ENCODE measurements around the gene RABGGTA.
"Not testable (repeated sequence)": the region's sequence is repeated elsewhere in the genome, so short reads cannot be mapped to it uniquely, and the experiment has no call there.

Gene RABGGTA

DNA sequence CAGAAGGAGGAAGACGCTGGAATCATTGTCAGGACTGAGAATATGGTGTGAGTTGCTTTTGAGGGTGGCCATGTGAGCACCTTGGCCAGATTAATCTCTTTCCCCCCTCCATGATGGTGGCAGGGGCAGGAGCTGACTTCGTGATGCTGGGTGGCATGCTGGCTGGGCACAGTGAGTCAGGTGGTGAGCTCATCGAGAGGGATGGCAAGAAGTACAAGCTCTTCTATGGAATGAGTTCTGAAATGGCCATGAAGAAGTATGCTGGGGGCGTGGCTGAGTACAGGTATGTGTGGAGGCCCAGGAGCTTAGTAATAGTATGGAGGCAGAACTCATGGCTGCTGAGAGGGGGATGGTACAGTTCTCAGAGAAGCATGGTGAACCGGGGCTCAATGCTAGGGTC is 33.3 kb downstream of the RABGGTA start:
- no peak for DNase-seq

- no peak for DNase-seq
Measured at GRCh38 chr14:24237463-24237955, 33.9 kb downstream of the RABGGTA start.

GRCh38 chr14:24236689-24237462 is 34.5 kb downstream of the RABGGTA start:
- DNase-seq, result no peak

- DNase-seq, result peak; percentile 7
Measured at GRCh38 chr14:24235804-24236688, 35.4 kb downstream of the RABGGTA start.

- DNase-seq, result no peak
Measured at GRCh38 chr14:24234095-24235005, 37.0 kb downstream of the RABGGTA start.

- DNase-seq, result no peak
Measured at GRCh38 chr14:24233538-24233866, 37.9 kb downstream of the RABGGTA start.

DNA sequence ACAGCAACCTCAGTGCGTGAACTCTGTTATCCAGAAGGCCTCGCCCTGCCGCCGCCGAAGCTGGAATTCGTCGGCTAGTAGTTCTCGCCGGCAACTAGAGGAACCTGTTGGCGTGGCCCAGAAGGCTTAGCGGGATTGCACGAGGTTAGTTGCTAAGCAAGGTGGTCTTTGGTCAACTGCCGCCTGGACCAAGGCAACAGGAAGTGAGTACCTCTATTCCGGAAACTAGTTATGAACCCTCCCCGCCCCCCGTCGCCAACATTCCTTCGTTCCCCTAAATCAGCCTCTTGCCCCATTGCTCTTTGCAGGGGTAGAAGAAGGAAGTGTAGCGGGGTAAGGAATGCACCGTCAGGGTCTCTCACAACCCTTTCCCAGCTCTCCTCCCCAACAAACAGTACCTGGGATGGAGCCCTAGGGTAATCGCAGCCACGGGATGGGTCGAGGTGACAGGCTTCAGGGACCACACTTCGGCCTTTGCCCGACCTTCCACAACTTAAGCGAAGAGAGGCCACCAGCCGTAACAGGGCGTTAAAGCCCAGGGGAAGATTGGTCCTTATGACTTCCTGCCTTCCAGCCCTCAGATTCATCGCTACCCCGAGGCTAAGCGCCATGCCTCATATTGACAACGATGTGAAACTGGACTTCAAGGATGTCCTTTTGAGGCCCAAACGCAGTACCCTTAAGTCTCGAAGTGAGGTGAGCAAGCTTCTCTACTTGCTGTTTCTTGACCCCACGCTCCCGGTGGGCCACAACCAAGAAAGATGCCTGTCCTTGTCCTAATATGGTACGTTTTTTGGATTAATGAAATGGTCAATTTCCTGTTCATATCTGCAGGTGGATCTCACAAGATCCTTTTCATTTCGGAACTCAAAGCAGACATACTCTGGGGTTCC is 38.5 kb downstream of the RABGGTA start, which contains the start of gene GMPR2:
GMPR2 (plus strand) TSS at position 285 of the 893 bp plus-strand sequence; CDS start at position 610, 325 bp downstream.
- no peak for DNase-seq

DNA sequence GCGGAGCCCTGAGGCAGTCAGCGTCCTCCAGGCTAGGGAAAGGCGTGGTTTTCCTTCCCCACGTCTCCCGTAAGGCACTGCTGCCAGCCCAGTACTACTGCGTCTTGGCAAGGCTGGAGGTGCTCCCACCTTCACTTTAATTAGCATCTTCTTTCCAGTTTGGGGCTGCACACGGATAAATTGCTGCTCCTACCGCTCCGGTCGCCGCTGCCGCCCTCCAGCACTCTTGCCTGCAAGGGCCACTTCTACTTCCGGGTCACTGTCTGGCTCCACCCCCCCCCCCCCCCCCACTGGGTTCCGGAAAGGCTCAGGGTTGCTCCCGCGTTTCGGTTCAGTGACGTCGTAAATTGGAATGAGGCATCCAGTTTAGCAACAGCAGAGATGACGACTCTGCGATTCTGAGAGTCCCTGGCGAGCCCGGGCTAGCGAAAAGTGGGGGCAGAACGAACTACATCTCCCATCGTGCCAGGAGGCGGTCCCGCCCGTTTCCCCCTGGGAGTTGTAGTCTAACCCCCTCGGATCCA is 39.2 kb downstream of the RABGGTA start, which contains the start of gene NEDD8:
NEDD8 (minus strand) TSS at position 247 of the 524 bp plus-strand sequence; CDS start at position 147, 100 bp downstream.
- DNase-seq, result peak; percentile 97

- DNase-seq, result no peak
Measured at GRCh38 chr14:24231263-24232120, 39.9 kb downstream of the RABGGTA start.

GRCh38 chr14:24228902-24229301 is 42.5 kb downstream of the RABGGTA start:
- no peak for DNase-seq

GRCh38 chr14:24226473-24226872 is 44.9 kb downstream of the RABGGTA start:
- DNase-seq, result no peak

- DNase-seq, result no peak
Measured at GRCh38 chr14:24224618-24225071, 46.8 kb downstream of the RABGGTA start.

- not testable (repeated sequence) for DNase-seq
Measured at GRCh38 chr14:24222987-24223386, 48.4 kb downstream of the RABGGTA start.

GRCh38 chr14:24219521-24219920 is 51.9 kb downstream of the RABGGTA start:
- DNase-seq, result no peak

DNA sequence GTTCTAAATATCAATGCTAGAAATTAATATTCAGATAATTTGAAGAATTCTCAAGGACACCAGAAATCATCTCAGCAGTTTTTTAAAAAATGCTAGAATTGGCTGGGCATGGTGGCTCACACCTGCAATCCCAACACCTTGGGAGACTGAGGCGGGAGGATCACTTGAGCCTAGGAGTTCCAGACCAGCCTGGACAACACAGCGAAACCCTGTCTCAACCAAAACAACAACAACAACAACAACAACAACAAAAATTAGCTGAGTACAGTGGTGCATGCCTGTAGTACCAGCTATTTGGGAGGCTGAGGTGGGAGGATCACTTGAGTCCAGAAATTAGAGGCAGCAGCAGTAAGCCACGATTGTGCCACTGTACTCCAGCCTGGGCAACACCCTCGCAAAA is 52.3 kb downstream of the RABGGTA start:
- no peak for DNase-seq

DNA sequence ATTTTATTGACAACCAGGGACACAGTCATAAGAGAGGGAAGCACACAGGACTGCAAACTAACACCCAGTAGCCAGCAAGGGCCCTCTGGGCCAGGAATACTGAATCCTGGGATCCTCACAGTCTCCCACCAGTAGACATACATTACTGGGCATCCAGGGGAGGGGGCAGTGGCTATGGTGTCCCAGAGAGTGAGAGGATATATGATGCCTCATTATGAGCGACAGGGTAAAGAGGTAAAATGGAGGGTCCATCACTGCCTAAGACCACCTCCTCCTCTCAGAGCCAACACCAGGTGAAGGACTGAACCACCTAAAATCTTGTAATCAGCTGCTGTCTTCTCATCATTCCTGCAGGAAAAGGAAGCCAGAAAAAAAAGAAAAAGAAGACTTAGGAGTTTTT is 54.5 kb downstream of the RABGGTA start:
- not testable (repeated sequence) for DNase-seq

- DNase-seq, result no peak
Measured at GRCh38 chr14:24216345-24216699, 55.1 kb downstream of the RABGGTA start.
